ENCODE results near the gene MPDZ. TPM values are rescaled to one million over a fixed set of nuclear protein-coding genes. Genes with fewer than 3 reads are reported as not detected.

MPDZ gene
- total RNA-seq, 1 donor from 2014 or later = 38.8 TPM

DNA sequence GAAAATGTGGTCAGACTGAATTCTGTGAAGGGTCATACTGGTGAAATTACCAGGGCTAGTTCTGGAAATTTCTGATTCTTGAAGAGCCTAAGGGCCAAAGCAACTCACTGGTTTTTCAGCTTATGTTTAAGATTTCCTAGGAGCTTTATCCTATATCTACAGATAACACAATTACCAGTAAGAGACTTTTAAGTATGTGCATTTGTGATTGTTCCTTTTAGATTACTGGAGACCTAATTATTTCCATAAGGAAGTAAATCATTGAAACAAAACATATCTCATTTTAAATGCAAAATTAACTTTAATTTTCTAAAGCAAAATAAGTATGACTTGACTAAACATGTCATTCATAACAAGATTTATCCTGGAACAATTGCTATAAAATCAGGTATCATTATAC lies 134.2 kb downstream of the MPDZ start:
- H3K4me3 ChIP-seq = no peak overlapping the region
- no peaks in the 10 kb centered on the region for H3K9me3 ChIP-seq
- peak overlapping the region; percentile 56 for H3K27ac ChIP-seq
- DNase-seq (ENCODE audit: extremely low spot score in 2 of 2) = no peak
- intact Hi-C loops (cut with DNase I) = no loop called here
- H3K36me3 ChIP-seq = no peaks in the 10 kb centered on the region
- peaks cover 26% of the 10 kb centered on the region for H3K4me1 ChIP-seq
- no peaks in the 10 kb centered on the region for H3K27me3 ChIP-seq
- TF ChIP-seq POLR2AphosphoS5 (IDR thresholded peaks at IDR 0.05; ENCODE audit: insufficient read depth in 1 of 2, low read depth in 1 of 2) (no peak), POLR2A (IDR thresholded peaks at IDR 0.05) (no peak)
- TF ChIP-seq, protein P1, sequence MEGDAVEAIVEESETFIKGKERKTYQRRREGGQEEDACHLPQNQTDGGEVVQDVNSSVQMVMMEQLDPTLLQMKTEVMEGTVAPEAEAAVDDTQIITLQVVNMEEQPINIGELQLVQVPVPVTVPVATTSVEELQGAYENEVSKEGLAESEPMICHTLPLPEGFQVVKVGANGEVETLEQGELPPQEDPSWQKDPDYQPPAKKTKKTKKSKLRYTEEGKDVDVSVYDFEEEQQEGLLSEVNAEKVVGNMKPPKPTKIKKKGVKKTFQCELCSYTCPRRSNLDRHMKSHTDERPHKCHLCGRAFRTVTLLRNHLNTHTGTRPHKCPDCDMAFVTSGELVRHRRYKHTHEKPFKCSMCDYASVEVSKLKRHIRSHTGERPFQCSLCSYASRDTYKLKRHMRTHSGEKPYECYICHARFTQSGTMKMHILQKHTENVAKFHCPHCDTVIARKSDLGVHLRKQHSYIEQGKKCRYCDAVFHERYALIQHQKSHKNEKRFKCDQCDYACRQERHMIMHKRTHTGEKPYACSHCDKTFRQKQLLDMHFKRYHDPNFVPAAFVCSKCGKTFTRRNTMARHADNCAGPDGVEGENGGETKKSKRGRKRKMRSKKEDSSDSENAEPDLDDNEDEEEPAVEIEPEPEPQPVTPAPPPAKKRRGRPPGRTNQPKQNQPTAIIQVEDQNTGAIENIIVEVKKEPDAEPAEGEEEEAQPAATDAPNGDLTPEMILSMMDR (IDR thresholded peaks at IDR 0.05) = no peak

DNA sequence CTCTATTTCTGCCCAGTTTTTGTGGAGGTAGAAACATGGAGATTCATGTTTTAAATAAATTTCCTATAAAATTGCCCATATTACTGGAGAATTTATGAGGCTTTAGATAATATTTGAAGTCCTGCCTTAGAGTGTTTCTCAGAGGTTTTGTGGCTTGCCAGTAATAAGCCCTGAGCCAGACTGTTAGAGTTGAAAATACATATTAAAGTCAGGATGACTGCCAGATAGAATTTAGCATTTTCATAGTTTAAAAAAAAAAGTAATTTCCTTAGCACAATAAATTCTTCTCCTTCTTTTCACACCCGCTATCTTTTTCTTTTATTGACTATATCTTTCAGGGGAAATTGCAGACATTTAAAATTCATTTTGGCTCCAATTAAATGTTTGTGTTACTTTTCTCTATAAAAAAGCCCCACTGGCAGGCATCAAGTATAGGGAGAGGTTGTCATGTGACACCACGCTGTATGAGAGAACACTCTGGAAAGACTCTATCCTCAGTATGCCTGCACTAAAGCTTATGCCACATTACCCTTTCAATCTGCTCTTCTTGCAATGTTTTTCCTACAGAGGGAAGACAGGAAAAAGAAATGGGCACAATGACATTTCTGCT lies 135.2 kb downstream of the MPDZ start:
- Histone ChIP-seq H3K36me3 (no peaks in the 10 kb centered on the region), H3K4me3 (no peak overlapping the region), H3K9me3 (no peaks in the 10 kb centered on the region), H3K4me1 (peaks cover 33% of the 10 kb centered on the region), H3K27ac (peak overlapping the region; percentile 56), H3K27me3 (no peaks in the 10 kb centered on the region)
- TF ChIP-seq POLR2A (IDR thresholded peaks at IDR 0.05) (no peak), POLR2AphosphoS5 (IDR thresholded peaks at IDR 0.05; ENCODE audit: insufficient read depth in 1 of 2, low read depth in 1 of 2) (peak in 1 of 2 donors; percentile 11)
- intact Hi-C loops (cut with DNase I) = no loop called here
- DNase-seq (ENCODE audit: extremely low spot score in 2 of 2) = no peak

DNA sequence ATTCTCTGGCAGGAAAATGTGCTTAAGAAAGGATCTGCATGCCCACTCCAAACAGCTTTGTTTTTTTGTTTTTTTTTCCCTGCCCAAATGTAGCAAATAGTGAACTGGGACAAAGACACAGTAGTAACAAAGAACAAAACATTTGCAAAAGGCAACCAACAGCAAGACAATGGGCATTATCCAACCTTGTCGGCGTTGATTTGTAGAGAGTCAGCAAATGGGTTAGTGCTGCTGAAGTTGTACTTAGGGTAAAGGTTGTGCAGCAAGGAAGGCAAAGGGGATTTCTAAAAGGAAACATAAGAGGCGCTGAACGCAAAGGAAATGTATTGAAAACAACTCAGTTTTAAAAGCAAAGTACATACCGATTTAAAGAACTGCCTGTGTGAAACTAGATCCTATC lies 136.2 kb downstream of the MPDZ start:
- H3K4me3 ChIP-seq = no peak overlapping the region
- no peaks in the 10 kb centered on the region for H3K36me3 ChIP-seq
- H3K9me3 ChIP-seq = no peaks in the 10 kb centered on the region
- no peaks in the 10 kb centered on the region for H3K27me3 ChIP-seq
- TF ChIP-seq POLR2A (IDR thresholded peaks at IDR 0.05) (no peak), POLR2AphosphoS5 (IDR thresholded peaks at IDR 0.05; ENCODE audit: insufficient read depth in 1 of 2, low read depth in 1 of 2) (no peak)
- TF ChIP-seq, protein P1 (IDR thresholded peaks at IDR 0.05) = no peak
- intact Hi-C loops (cut with DNase I) = no loop called here
- peak overlapping the region; percentile 8 for H3K27ac ChIP-seq
- no peak for DNase-seq (ENCODE audit: extremely low spot score in 2 of 2)
- peaks cover 42% of the 10 kb centered on the region for H3K4me1 ChIP-seq

DNA sequence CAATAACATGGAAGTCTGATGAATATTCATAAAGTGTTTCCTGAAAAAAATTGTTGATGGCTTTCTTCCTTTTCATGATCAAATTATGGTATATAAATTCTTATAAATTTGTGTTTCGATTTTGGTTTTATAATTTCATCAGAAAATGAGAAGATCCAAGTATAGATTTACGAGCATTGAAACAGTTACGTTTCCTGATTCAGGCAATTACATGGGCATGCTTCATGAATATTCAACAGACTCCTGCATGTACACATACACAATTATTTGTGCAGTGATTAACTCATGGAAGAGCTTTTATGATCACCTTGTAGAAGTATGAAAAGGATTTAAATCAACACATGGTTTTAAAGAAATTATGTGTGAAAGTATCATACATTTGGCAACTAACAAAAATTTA lies 136.7 kb downstream of the MPDZ start:
- intact Hi-C loops (cut with DNase I) = no loop called here
- peaks cover 47% of the 10 kb centered on the region for H3K4me1 ChIP-seq
- no peaks in the 10 kb centered on the region for H3K9me3 ChIP-seq
- no peak overlapping the region for H3K27ac ChIP-seq
- TF ChIP-seq POLR2AphosphoS5 (IDR thresholded peaks at IDR 0.05; ENCODE audit: insufficient read depth in 1 of 2, low read depth in 1 of 2) = no peak
- TF ChIP-seq, protein P1 (IDR thresholded peaks at IDR 0.05) = no peak
- H3K4me3 ChIP-seq = no peak overlapping the region
- no peak for DNase-seq (ENCODE audit: extremely low spot score in 2 of 2)
- no peaks in the 10 kb centered on the region for H3K27me3 ChIP-seq
- no peaks in the 10 kb centered on the region for H3K36me3 ChIP-seq

DNA sequence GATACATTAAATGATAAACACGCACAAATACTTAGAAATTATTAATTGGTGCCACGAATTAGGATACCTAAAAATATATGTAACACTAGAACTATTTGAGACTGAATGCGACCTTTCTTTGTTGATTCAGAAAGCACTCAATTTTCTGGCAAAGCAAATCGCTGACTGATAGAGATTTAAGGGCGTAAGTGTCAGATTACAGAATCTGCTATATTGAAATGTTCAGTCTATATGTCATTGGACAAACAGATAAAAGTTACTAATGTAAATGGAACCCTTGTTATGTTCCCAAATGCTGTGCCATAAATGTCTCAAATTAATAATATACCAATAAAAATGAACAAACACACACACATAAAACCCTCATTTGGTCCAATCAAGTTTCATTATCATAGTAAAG lies 137.9 kb downstream of the MPDZ start:
- Histone ChIP-seq H3K4me3 (no peak overlapping the region), H3K4me1 (peaks cover 48% of the 10 kb centered on the region), H3K9me3 (no peaks in the 10 kb centered on the region), H3K36me3 (no peaks in the 10 kb centered on the region), H3K27me3 (no peaks in the 10 kb centered on the region), H3K27ac (no peak overlapping the region)
- TF ChIP-seq POLR2A (IDR thresholded peaks at IDR 0.05) (no peak), POLR2AphosphoS5 (IDR thresholded peaks at IDR 0.05; ENCODE audit: insufficient read depth in 1 of 2, low read depth in 1 of 2) (no peak)
- TF ChIP-seq, protein P1 (IDR thresholded peaks at IDR 0.05) = no peak
- intact Hi-C loops (cut with DNase I) = no loop called here
- no peak for DNase-seq (ENCODE audit: extremely low spot score in 2 of 2)
